BE2C (cell line): ENCODE results near the gene MRAP2.
"Not testable (repeated sequence)": the region's sequence is repeated elsewhere in the genome, so short reads cannot be mapped to it uniquely, and the experiment has no call there.

ENCODE experiments used
- DNase-seq: peaks from one replicate; pipeline ENCODE4 v3.0.0-alpha.2; 2020
- H3K27me3 ChIP-seq: fragments of 250-450 bp; sonication (Bioruptor Pico); 2 replicates; pipeline ENCODE4 v1.5.1; 2020; ENCODE audit warnings: mild to moderate bottlenecking
- H3K36me3 ChIP-seq: fragments of 250-450 bp; sonication (Bioruptor Pico); 2 replicates; pipeline ENCODE4 v1.5.1; 2020; ENCODE audit warnings: mild to moderate bottlenecking
- H3K4me1 ChIP-seq: fragments of 250-450 bp; sonication (Bioruptor Pico); 2 replicates; pipeline ENCODE4 v1.5.1; 2020
- H3K4me3 ChIP-seq: 2 replicates; pipeline ENCODE4 v1.5.1; 2011; ENCODE audit warnings: low read depth, low read length
- H3K9me3 ChIP-seq: fragments of 250-450 bp; sonication (Bioruptor Pico); 2 replicates; pipeline ENCODE4 v1.5.1; 2020
- CTCF ChIP-seq: IDR thresholded peaks from 2 replicates; pipeline ENCODE4 v1.5.1; 2012; ENCODE audit warnings: mild to moderate bottlenecking, low read depth, low read length

MRAP2 gene

GRCh38 chr6:84095156-84095555, 61.6 kb downstream of the MRAP2 start:
- Histone ChIP-seq H3K4me3 (no peak overlapping the region), H3K4me1 (no peaks in the 10 kb centered on the region), H3K9me3 (no peaks in the 10 kb centered on the region), H3K27me3 (no peaks in the 10 kb centered on the region), H3K36me3 (no peaks in the 10 kb centered on the region)
- no peak for TF ChIP-seq CTCF
- DNase-seq = no peak

- no peak overlapping the region for H3K4me3 ChIP-seq
- no peak for DNase-seq
- H3K27me3 ChIP-seq = no peaks in the 10 kb centered on the region
- no peaks in the 10 kb centered on the region for H3K9me3 ChIP-seq
- no peak for TF ChIP-seq CTCF
- H3K36me3 ChIP-seq = no peaks in the 10 kb centered on the region
- H3K4me1 ChIP-seq = no peaks in the 10 kb centered on the region
These were observed 69.5 kb downstream of the MRAP2 start for GRCh38 chr6:84103029-84103428.

GRCh38 chr6:84105215-84105924, 71.8 kb downstream of the MRAP2 start:
- not testable (repeated sequence) for H3K9me3 ChIP-seq, H3K27me3 ChIP-seq, H3K36me3 ChIP-seq, H3K4me3 ChIP-seq, H3K4me1 ChIP-seq, DNase-seq

- Histone ChIP-seq H3K4me1 (no peaks in the 10 kb centered on the region), H3K27me3 (no peaks in the 10 kb centered on the region), H3K4me3 (no peak overlapping the region), H3K36me3 (no peaks in the 10 kb centered on the region), H3K9me3 (no peaks in the 10 kb centered on the region)
- TF ChIP-seq CTCF = no peak
- no peak for DNase-seq
These were observed 73.9 kb downstream of the MRAP2 start for GRCh38 chr6:84107495-84107894.

DNA sequence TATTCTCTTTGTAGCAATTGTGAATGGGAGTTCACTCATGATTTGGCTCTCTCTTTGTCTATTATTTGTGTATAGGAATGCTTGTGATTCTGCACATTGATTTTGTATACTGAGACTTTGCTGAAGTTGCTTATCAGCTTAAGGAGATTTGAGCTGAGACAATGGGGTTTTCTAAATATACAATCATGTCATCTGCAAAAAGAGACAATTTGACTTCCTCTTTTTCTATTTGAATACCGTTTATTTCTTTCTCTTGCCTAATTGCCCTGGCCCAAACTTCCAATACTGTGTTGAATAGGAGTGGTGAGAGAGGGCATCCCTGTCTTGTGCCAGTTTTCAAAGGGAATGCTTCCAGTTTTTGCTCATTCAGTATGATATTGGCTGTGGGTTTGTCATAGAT, 77.8 kb downstream of the MRAP2 start:
- not testable (repeated sequence) for H3K4me3 ChIP-seq, H3K36me3 ChIP-seq, H3K27me3 ChIP-seq, DNase-seq, H3K4me1 ChIP-seq, H3K9me3 ChIP-seq

- H3K9me3 ChIP-seq, H3K4me3 ChIP-seq, DNase-seq, H3K4me1 ChIP-seq, H3K27me3 ChIP-seq, H3K36me3 ChIP-seq: not testable (repeated sequence)
These were observed 81.5 kb downstream of the MRAP2 start for GRCh38 chr6:84114933-84115594.

DNA sequence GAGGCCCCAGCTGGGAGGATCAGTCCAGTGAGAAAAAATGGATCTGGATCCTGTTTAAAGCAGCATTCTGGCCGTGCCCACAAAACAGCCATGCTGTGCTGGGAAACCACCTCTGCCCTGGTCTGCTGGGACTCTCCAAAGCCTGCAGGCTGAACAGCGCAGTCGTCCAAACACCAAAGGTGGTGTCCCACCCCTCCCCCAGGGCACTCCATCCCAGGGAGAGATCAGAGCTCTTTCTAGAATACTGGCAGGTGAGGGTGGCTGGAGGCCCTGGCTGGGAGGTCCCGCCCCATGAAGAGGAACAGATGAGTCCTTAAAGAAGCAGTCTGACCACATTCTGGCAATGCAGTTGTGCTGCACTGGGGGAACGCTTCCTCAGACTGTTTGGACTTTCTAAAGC, 84.6 kb downstream of the MRAP2 start:
- Histone ChIP-seq H3K27me3 (no peaks in the 10 kb centered on the region), H3K4me3 (no peak overlapping the region), H3K4me1 (no peaks in the 10 kb centered on the region), H3K9me3 (no peaks in the 10 kb centered on the region), H3K36me3 (no peaks in the 10 kb centered on the region)
- no peak for TF ChIP-seq CTCF
- no peak for DNase-seq

DNA sequence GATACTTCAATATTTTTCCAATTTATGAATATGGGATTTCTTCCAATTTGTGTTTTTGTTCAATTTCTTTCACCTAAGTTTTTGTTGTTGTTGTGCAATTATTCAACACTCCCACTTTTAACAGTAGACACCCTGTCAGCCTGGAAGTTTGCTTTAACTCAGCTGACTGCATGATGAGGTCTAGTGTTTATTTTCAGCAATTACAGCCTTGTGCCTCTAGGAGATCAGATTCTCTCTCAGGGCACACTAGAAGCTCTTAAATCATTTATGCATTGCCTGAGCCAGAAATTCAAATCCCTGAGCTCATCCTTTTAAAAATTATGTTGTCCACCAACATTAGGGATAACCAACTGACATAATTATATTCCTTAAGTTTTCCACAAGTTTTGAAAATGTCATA, 85.7 kb downstream of the MRAP2 start:
- no peak for DNase-seq
- Histone ChIP-seq H3K36me3 (peaks cover 7% of the 10 kb centered on the region), H3K9me3 (no peaks in the 10 kb centered on the region), H3K4me1 (no peaks in the 10 kb centered on the region), H3K4me3 (no peak overlapping the region), H3K27me3 (no peaks in the 10 kb centered on the region)
- peak; percentile 23; the same call in 1 of the 2 replicates for TF ChIP-seq CTCF
